Neuronal stem cell (in vitro differentiated cells): ENCODE data around the gene DIABLO.

Source experiments
- DNase-seq: peaks from one replicate; pipeline ENCODE4 v3.0.0-alpha.2; 2013; ENCODE audit warnings: low spot score
- H2AFZ ChIP-seq: one replicate; pipeline ENCODE4 v1.6.1; 2013; ENCODE audit warnings: mild to moderate bottlenecking, low read length, inconsistent platforms
- H2AK5ac ChIP-seq: 2 replicates; pipeline ENCODE4 v1.6.1; 2013; ENCODE audit warnings: low read depth, mild to moderate bottlenecking, inconsistent platforms, low read length, moderate library complexity, mixed read lengths
- H2BK120ac ChIP-seq: 2 replicates; pipeline ENCODE4 v1.6.1; 2013; ENCODE audit warnings: low read depth, mild to moderate bottlenecking, inconsistent platforms, low read length, moderate library complexity, mixed read lengths
- H2BK12ac ChIP-seq: one replicate; pipeline ENCODE4 v1.6.1; 2013; ENCODE audit warnings: low read length, inconsistent platforms
- H2BK15ac ChIP-seq: 2 replicates; pipeline ENCODE4 v1.6.1; 2013; ENCODE audit warnings: mild to moderate bottlenecking, low read length, inconsistent platforms, mixed read lengths
- H2BK5ac ChIP-seq: one replicate; pipeline ENCODE4 v1.6.1; 2013; ENCODE audit warnings: inconsistent platforms, mild to moderate bottlenecking, low read length, moderate library complexity
- H3K14ac ChIP-seq: one replicate; pipeline ENCODE4 v1.6.1; 2013; ENCODE audit warnings: low read length, inconsistent platforms
- H3K18ac ChIP-seq: 2 replicates; pipeline ENCODE4 v1.6.1; 2013; ENCODE audit warnings: low read length, inconsistent platforms
- H3K23ac ChIP-seq: 2 replicates; pipeline ENCODE4 v1.6.1; 2013; ENCODE audit warnings: low read depth, mild to moderate bottlenecking, mixed read lengths, low read length, inconsistent platforms; ENCODE audit not compliant: poor library complexity
- H3K27ac ChIP-seq: replicated peaks from 3 replicates; pipeline ENCODE4 v1.5.1; 2013; ENCODE audit warnings: low read length, inconsistent platforms
- H3K27me3 ChIP-seq, 3 experiments: 2 replicates each; pipeline ENCODE4 v1.6.1; 2013; ENCODE audit warnings: low read length in 3 of 3, mild to moderate bottlenecking in 2 of 3, inconsistent platforms in 1 of 3, low read depth in 1 of 3, mixed read lengths in 1 of 3, moderate library complexity in 1 of 3; ENCODE audit not compliant: control insufficient read depth in 3 of 3, insufficient read depth in 3 of 3
- H3K36me3 ChIP-seq, 2 donors: replicated peaks in 1 of 2; 2 replicates each; pipeline ENCODE4 v1.6.1; 2013; ENCODE audit warnings: low read length in 2 of 2; ENCODE audit not compliant: control insufficient read depth in 2 of 2, insufficient read depth in 2 of 2
- H3K4ac ChIP-seq: 2 replicates; pipeline ENCODE4 v1.6.1; 2013; ENCODE audit warnings: inconsistent platforms, mild to moderate bottlenecking, low read length, moderate library complexity
- H3K4me1 ChIP-seq, 2 donors: 1 replicate in 1 of 2; 2 replicates in 1 of 2; pipeline ENCODE4 v1.6.1; 2013; ENCODE audit warnings: low read length in 2 of 2, low read depth in 1 of 2; ENCODE audit not compliant: control insufficient read depth in 2 of 2, insufficient read depth in 1 of 2
- H3K4me2 ChIP-seq: one replicate; pipeline ENCODE4 v1.6.1; 2013; ENCODE audit warnings: mild to moderate bottlenecking, low read length, inconsistent platforms; ENCODE audit not compliant: insufficient read depth, poor library complexity, severe bottlenecking
- H3K4me3 ChIP-seq, 2 donors: 2 replicates each; pipeline ENCODE4 v1.5.1; 2013; ENCODE audit warnings: low read length in 2 of 2, mild to moderate bottlenecking in 2 of 2, inconsistent platforms in 1 of 2, moderate library complexity in 1 of 2
- H3K79me1 ChIP-seq: one replicate; pipeline ENCODE4 v1.6.1; 2013; ENCODE audit warnings: low read depth, mild to moderate bottlenecking, inconsistent platforms, low read length, moderate library complexity
- H3K9ac ChIP-seq: one replicate; pipeline ENCODE4 v1.6.1; 2013; ENCODE audit warnings: mild to moderate bottlenecking, low read depth, low read length, inconsistent platforms; ENCODE audit not compliant: poor library complexity
- H3K9me3 ChIP-seq, 2 donors: replicated peaks in 1 of 2; 2 replicates each; pipeline versions ENCODE3 to v1.6.1; 2013; ENCODE audit warnings: low read length in 2 of 2, mild to moderate bottlenecking in 2 of 2, inconsistent platforms in 1 of 2, low read depth in 1 of 2, mixed read lengths in 1 of 2, moderate library complexity in 1 of 2; ENCODE audit not compliant: control insufficient read depth in 2 of 2, insufficient read depth in 1 of 2
- H4K8ac ChIP-seq: one replicate; pipeline ENCODE4 v1.6.1; 2013; ENCODE audit warnings: low read depth, mild to moderate bottlenecking, inconsistent platforms, low read length, moderate library complexity
- H4K91ac ChIP-seq: one replicate; pipeline ENCODE4 v1.6.1; 2013; ENCODE audit warnings: low read length, low read depth, mild to moderate bottlenecking, inconsistent platforms; ENCODE audit not compliant: poor library complexity
- WGBS, 2 donors: extraction: QIAGEN DNeasy Blood & Tissue Kit; methylation state at CpG; one replicate each; pipeline ENCODE4 v1.1.7; 2013; ENCODE audit warnings: missing lambda C conversion rate in 2 of 2, mixed read lengths in 1 of 2; ENCODE audit not compliant: insufficient read length in 2 of 2, insufficient replicate concordance in 1 of 2; ENCODE audit errors: extremely low coverage in 2 of 2; 5-methylcytosine and 5-hydroxymethylcytosine counted together

Gene DIABLO

GRCh38 chr12:122230798-122231197 lies 4.9 kb upstream of the DIABLO start:
- no peak overlapping the region for H3K27ac ChIP-seq
- WGBS, 2 donors = no CpG with 5 or more reads among the region's 6 CpGs
- H3K23ac ChIP-seq = no peak overlapping the region
- H3K18ac ChIP-seq = no peak overlapping the region
- peak overlapping the region; percentile 25 for H3K9ac ChIP-seq
- no peak overlapping the region for H4K8ac ChIP-seq
- H3K14ac ChIP-seq = no peak overlapping the region
- no peak overlapping the region for H3K4me2 ChIP-seq
- H3K4me1 ChIP-seq = peaks cover 5 to 6% of the 10 kb centered on the region in 2 donors
- no peak for DNase-seq
- no peak overlapping the region for H2BK120ac ChIP-seq
- H3K27me3 ChIP-seq = no peaks in the 10 kb centered on the region
- H2AFZ ChIP-seq = no peak overlapping the region
- H3K79me1 ChIP-seq = peaks cover 3% of the 10 kb centered on the region
- H3K9me3 ChIP-seq = no peaks in the 10 kb centered on the region
- H2BK15ac ChIP-seq = no peak overlapping the region
- H3K4ac ChIP-seq = no peak overlapping the region
- H2BK5ac ChIP-seq = no peak overlapping the region
- H3K4me3 ChIP-seq = no peak overlapping the region
- H4K91ac ChIP-seq = no peak overlapping the region
- H2AK5ac ChIP-seq = no peak overlapping the region
- no peak overlapping the region for H2BK12ac ChIP-seq
- H3K36me3 ChIP-seq = peaks cover 13 to 56% of the 10 kb centered on the region in 2 donors

- Histone ChIP-seq H3K36me3 (peaks cover 9 to 46% of the 10 kb centered on the region in 2 donors), H2AFZ (no peak overlapping the region), H3K27ac (no peak overlapping the region), H3K14ac (no peak overlapping the region), H2BK12ac (no peak overlapping the region), H3K79me1 (peaks cover 4% of the 10 kb centered on the region), H2BK15ac (no peak overlapping the region), H2AK5ac (no peak overlapping the region), H4K8ac (no peak overlapping the region), H2BK5ac (no peak overlapping the region), H4K91ac (no peak overlapping the region), H3K4me1 (peaks cover 11 to 23% of the 10 kb centered on the region in 2 donors), H3K9ac (no peak overlapping the region), H2BK120ac (no peak overlapping the region), H3K23ac (no peak overlapping the region), H3K27me3 (no peaks in the 10 kb centered on the region), H3K9me3 (no peaks in the 10 kb centered on the region), H3K4me3 (no peak overlapping the region), H3K4ac (no peak overlapping the region), H3K18ac (no peak overlapping the region), H3K4me2 (no peak overlapping the region)
- no peak for DNase-seq
- WGBS, 2 donors = no CpG with 5 or more reads among the region's 5 CpGs
These were observed 2.2 kb upstream of the DIABLO start for GRCh38 chr12:122228092-122228491.

GRCh38 chr12:122227341-122227740 lies 1.5 kb upstream of the DIABLO start:
- H2BK12ac ChIP-seq = no peak overlapping the region
- H2BK5ac ChIP-seq = no peak overlapping the region
- H3K14ac ChIP-seq = no peak overlapping the region
- no peak overlapping the region for H3K18ac ChIP-seq
- H3K9me3 ChIP-seq = no peaks in the 10 kb centered on the region
- no peaks in the 10 kb centered on the region for H3K27me3 ChIP-seq
- H2BK15ac ChIP-seq = no peak overlapping the region
- no CpG with 5 or more reads among the region's 17 CpGs for WGBS, 2 donors
- peaks cover 11 to 48% of the 10 kb centered on the region in 2 donors for H3K36me3 ChIP-seq
- no peak overlapping the region for H3K4me2 ChIP-seq
- no peak overlapping the region for H4K91ac ChIP-seq
- H3K4me1 ChIP-seq = peaks cover 15 to 26% of the 10 kb centered on the region in 2 donors
- DNase-seq = no peak
- no peak overlapping the region for H3K9ac ChIP-seq
- H3K79me1 ChIP-seq = peaks cover 4% of the 10 kb centered on the region
- no peak overlapping the region for H2AK5ac ChIP-seq
- H3K23ac ChIP-seq = no peak overlapping the region
- H2AFZ ChIP-seq = no peak overlapping the region
- no peak overlapping the region for H3K4me3 ChIP-seq
- H3K27ac ChIP-seq = no peak overlapping the region
- no peak overlapping the region for H4K8ac ChIP-seq
- no peak overlapping the region for H2BK120ac ChIP-seq
- H3K4ac ChIP-seq = no peak overlapping the region

- H2BK15ac ChIP-seq = no peak overlapping the region
- H3K18ac ChIP-seq = no peak overlapping the region
- H3K4me2 ChIP-seq = peak overlapping the region; percentile 46
- no peak overlapping the region for H3K14ac ChIP-seq
- no peak overlapping the region for H3K9ac ChIP-seq
- H2BK12ac ChIP-seq = no peak overlapping the region
- H2AK5ac ChIP-seq = no peak overlapping the region
- no peak overlapping the region for H2BK5ac ChIP-seq
- H4K8ac ChIP-seq = no peak overlapping the region
- WGBS, 2 donors = no CpG with 5 or more reads among the region's 55 CpGs
- H3K79me1 ChIP-seq = peaks cover 4% of the 10 kb centered on the region
- H3K9me3 ChIP-seq = no peaks in the 10 kb centered on the region
- H3K23ac ChIP-seq = peak overlapping the region; percentile 66
- H3K27ac ChIP-seq = no peak overlapping the region
- H3K4me1 ChIP-seq = peaks cover 15 to 26% of the 10 kb centered on the region in 2 donors
- H2AFZ ChIP-seq = peak overlapping the region; percentile 87
- H4K91ac ChIP-seq = no peak overlapping the region
- DNase-seq = no peak
- H2BK120ac ChIP-seq = no peak overlapping the region
- no peaks in the 10 kb centered on the region for H3K27me3 ChIP-seq
- H3K36me3 ChIP-seq = peaks cover 12 to 49% of the 10 kb centered on the region in 2 donors
- H3K4ac ChIP-seq = no peak overlapping the region
- H3K4me3 ChIP-seq = peak overlapping the region; percentile 53 to 74
These were observed 694 bp upstream of the DIABLO start for GRCh38 chr12:122226366-122227125.
